PC-3 (cell line): ENCODE data around the gene HDAC9. TPM values are rescaled to one million over a fixed set of nuclear protein-coding genes. Genes with fewer than 3 reads are reported as not detected.

Experiments
- ATAC-seq: fragments of 200-7000 bp; cut with Tn5 transposase; 2 replicates; pipeline ENCODE4 v1.9.1; 2020; ENCODE audit warnings: mild to moderate bottlenecking, moderate library complexity
- BruUV-seq: library from RNA; stranded (reverse); fragments of 400-500 nt; replicated peaks from 2 replicates; lab custom pipeline; 2021; lab: Mats Ljungman, UMichigan
- CTCF ChIA-PET: fragments of 300-600 bp; sonication (Branson Sonifier 250); formaldehyde crosslinking; loops from one replicate; lab custom pipeline; 2022; ENCODE audit warnings: antibody characterized with exemption; lab: Charles Lee
- POLR2A ChIA-PET: fragments of 300-600 bp; sonication (Branson Sonifier 250); formaldehyde crosslinking; loops from one replicate; lab custom pipeline; 2022; ENCODE audit warnings: antibody characterized with exemption; ENCODE audit not compliant: unreplicated experiment; lab: Charles Lee
- DNase-seq: peaks from one replicate; pipeline ENCODE4 v3.0.0-alpha.2; 2015
- H2AFZ ChIP-seq: fragments of 300-600 bp; sonication (generic); 2 replicates; pipeline ENCODE4 v1.6.0; 2016; ENCODE audit warnings: antibody characterized with exemption, low read length
- H3F3A ChIP-seq: fragments of 300-600 bp; sonication (generic); one replicate; pipeline ENCODE4 v1.6.0; 2017; ENCODE audit warnings: antibody characterized with exemption, low read length, control low read depth, mild to moderate bottlenecking; ENCODE audit not compliant: unreplicated experiment
- H3K27ac ChIP-seq: fragments of 300-600 bp; sonication (generic); 2 replicates; pipeline ENCODE4 v1.5.1; 2016; ENCODE audit warnings: mild to moderate bottlenecking, low read length
- H3K27me3 ChIP-seq: fragments of 300-600 bp; sonication (generic); 2 replicates; pipeline ENCODE4 v1.6.1; 2016; ENCODE audit warnings: low read length, mixed read lengths
- H3K36me3 ChIP-seq: fragments of 300-600 bp; sonication (generic); 2 replicates; pipeline ENCODE4 v1.6.1; 2016; ENCODE audit warnings: low read depth, mixed run types, low read length, mixed read lengths
- H3K4me1 ChIP-seq: fragments of 300-600 bp; sonication (generic); 2 replicates; pipeline ENCODE4 v1.5.1; 2016; ENCODE audit warnings: low read length; ENCODE audit not compliant: insufficient read depth
- H3K4me2 ChIP-seq: fragments of 300-600 bp; sonication (generic); 2 replicates; pipeline ENCODE4 v1.6.0; 2016; ENCODE audit warnings: low read length
- H3K4me3 ChIP-seq: fragments of 300-600 bp; sonication (generic); 2 replicates; pipeline ENCODE4 v1.5.1; 2016; ENCODE audit warnings: mild to moderate bottlenecking, low read length, mixed read lengths
- H3K79me2 ChIP-seq: fragments of 300-600 bp; sonication (generic); 2 replicates; pipeline ENCODE4 v1.6.1; 2017; ENCODE audit warnings: low read length, mixed read lengths
- H3K9ac ChIP-seq: fragments of 300-600 bp; sonication (generic); 2 replicates; pipeline ENCODE4 v1.6.0; 2016; ENCODE audit warnings: mild to moderate bottlenecking, low read length
- H3K9me2 ChIP-seq: fragments of 300-600 bp; sonication (generic); replicated peaks from 2 replicates; pipeline ENCODE4 v1.6.1; 2016; ENCODE audit warnings: mixed run types, low read length, mixed read lengths
- H3K9me3 ChIP-seq: fragments of 300-600 bp; sonication (generic); 2 replicates; pipeline ENCODE4 v1.6.1; 2016; ENCODE audit warnings: low read length, mixed read lengths
- H4K20me1 ChIP-seq: fragments of 300-600 bp; sonication (generic); 2 replicates; pipeline ENCODE4 v1.6.1; 2016; ENCODE audit warnings: low read length, mixed read lengths
- CTCF ChIP-seq: fragments of 300-600 bp; sonication (generic); conservative IDR thresholded peaks from 2 replicates; pipeline ENCODE4 v1.5.1; 2017; ENCODE audit warnings: antibody characterized with exemption, low read depth, mild to moderate bottlenecking, low read length
- EZH2 ChIP-seq: fragments of 300-600 bp; sonication (generic); IDR thresholded peaks from one replicate; pipeline ENCODE4 v1.6.1; 2017; ENCODE audit warnings: antibody characterized with exemption, mild to moderate bottlenecking, low read length; ENCODE audit not compliant: unreplicated experiment
- EZH2phosphoT487 ChIP-seq: fragments of 300-600 bp; sonication (generic); IDR thresholded peaks from 2 replicates; pipeline ENCODE4 v1.6.1; 2018; ENCODE audit warnings: mild to moderate bottlenecking, antibody characterized with exemption, low read length, borderline replicate concordance
- intact Hi-C: fragments of 100-400 bp; cut with micrococcal nuclease; formaldehyde crosslinking; loops from 2 replicates; pipeline ENCODE4 v1.9.0; 2023
- total RNA-seq: library from RNA; depleted of rRNA; stranded (reverse); fragments of >200 nt; gene quantifications from 2 replicates; pipeline ENCODE4 v1.2.3, GENCODE V29; 2014

Gene HDAC9
- total RNA-seq, 1 experiment from 2014 or later, result 7.8 TPM

GRCh38 chr7:18517646-18518045 lies 22.1 kb downstream of the HDAC9 start:
- Histone ChIP-seq H3K27me3 (no peaks in the 10 kb centered on the region), H3K79me2 (0 out of 2 replicates have a peak, but pooled peaks cover 4% of the 10 kb centered on the region), H3K4me2 (no peak overlapping the region), H3K4me1 (peaks cover 15% of the 10 kb centered on the region), H3K9me3 (no peaks in the 10 kb centered on the region), H4K20me1 (no peaks in the 10 kb centered on the region), H3K27ac (no peak overlapping the region), H3K36me3 (no peaks in the 10 kb centered on the region), H3F3A (no peaks in the 10 kb centered on the region), H3K9ac (no peak overlapping the region), H3K9me2 (no peaks in the 10 kb centered on the region), H3K4me3 (no peak overlapping the region), H2AFZ (no peak overlapping the region)
- TF ChIP-seq EZH2, result no peak
- no peak for TF ChIP-seq CTCF
- TF ChIP-seq EZH2phosphoT487, result no peak
- intact Hi-C loops, result no loop called here
- DNase-seq, result no peak
- no peak for ATAC-seq
- no TSS peak for BruUV-seq
- CTCF ChIA-PET, result no interaction called here
- POLR2A ChIA-PET, result interaction anchor here (0.6 kb wide), 1 partner anchor 10 kb away, joined by 3 read pairs; no protein-coding TSS in a partner anchor

GRCh38 chr7:18518555-18518954 lies 23.0 kb downstream of the HDAC9 start:
- no peak overlapping the region for H3K27ac ChIP-seq
- no peaks in the 10 kb centered on the region for H4K20me1 ChIP-seq
- ATAC-seq (no peak), DNase-seq (no peak)
- H3K9ac ChIP-seq, result no peak overlapping the region
- peaks cover 15% of the 10 kb centered on the region for H3K4me1 ChIP-seq
- H3K4me2 ChIP-seq, result no peak overlapping the region
- 0 out of 2 replicates have a peak, but pooled peaks cover 4% of the 10 kb centered on the region for H3K79me2 ChIP-seq
- no peak overlapping the region for H3K4me3 ChIP-seq
- H3K9me2 ChIP-seq, result no peaks in the 10 kb centered on the region
- H3K27me3 ChIP-seq, result no peaks in the 10 kb centered on the region
- H3K36me3 ChIP-seq, result no peaks in the 10 kb centered on the region
- BruUV-seq, result no TSS peak
- H2AFZ ChIP-seq, result no peak overlapping the region
- intact Hi-C loops, result no loop called here
- no peaks in the 10 kb centered on the region for H3F3A ChIP-seq
- CTCF ChIA-PET, result no interaction called here
- POLR2A ChIA-PET, result interaction anchor here (0.6 kb wide), 1 partner anchor 131 kb away, joined by 3 read pairs; no protein-coding TSS in a partner anchor
- TF ChIP-seq CTCF, result no peak
- TF ChIP-seq EZH2phosphoT487, result no peak
- no peak for TF ChIP-seq EZH2
- H3K9me3 ChIP-seq, result no peaks in the 10 kb centered on the region
